CD14-positive monocyte (primary cell): ENCODE measurements around the gene IZUMO2. TPM values are rescaled to one million over a fixed set of nuclear protein-coding genes. Genes with fewer than 3 reads are reported as not detected.
A peak's percentile ranks its signal among the peaks of the same experiment; 100 is the strongest.

Experiments
- DNase-seq, 3 donors: peaks; one replicate each; pipeline ENCODE4 v3.0.0-alpha.2; 2011 to 2022
- H2AFZ ChIP-seq: 2 replicates; pipeline ENCODE4 v1.6.0; 2012; ENCODE audit warnings: mild to moderate bottlenecking, low read depth, low read length, inconsistent platforms; ENCODE audit not compliant: insufficient read depth, poor library complexity, severe bottlenecking
- H3K27ac ChIP-seq, 2 donors: 1 replicate in 1 of 2; 2 replicates in 1 of 2; pipeline ENCODE4 v1.5.1; 2012 to 2013; ENCODE audit warnings: low read length in 2 of 2, control low read depth in 1 of 2, inconsistent platforms in 1 of 2, low read depth in 1 of 2, mild to moderate bottlenecking in 1 of 2
- H3K27me3 ChIP-seq, 2 donors: one replicate each; pipeline versions ENCODE4 v1.6.0 to v1.6.1; 2011 to 2013; ENCODE audit warnings: low read length in 2 of 2; ENCODE audit not compliant: control insufficient read depth in 2 of 2, insufficient read depth in 2 of 2
- H3K36me3 ChIP-seq, 2 donors: replicated peaks in 1 of 2; 1 replicate in 1 of 2; 2 replicates in 1 of 2; pipeline versions ENCODE4 v1.5.1 to v1.6.1; 2012 to 2013; ENCODE audit warnings: low read length in 2 of 2, control low read depth in 1 of 2, inconsistent platforms in 1 of 2, mild to moderate bottlenecking in 1 of 2; ENCODE audit not compliant: insufficient read depth in 2 of 2, control insufficient read depth in 1 of 2
- H3K4me1 ChIP-seq, 2 donors: 1 replicate in 1 of 2; 2 replicates in 1 of 2; pipeline versions ENCODE4 v1.5.1 to v1.6.1; 2012 to 2013; ENCODE audit warnings: low read length in 2 of 2, control low read depth in 1 of 2, inconsistent platforms in 1 of 2, mild to moderate bottlenecking in 1 of 2, moderate library complexity in 1 of 2; ENCODE audit not compliant: insufficient read depth in 2 of 2, control insufficient read depth in 1 of 2
- H3K4me2 ChIP-seq: replicated peaks from 2 replicates; pipeline ENCODE3; 2012; ENCODE audit warnings: low read length, moderate library complexity, mild to moderate bottlenecking; ENCODE audit not compliant: poor library complexity, severe bottlenecking; ENCODE audit errors: extremely low read depth
- H3K4me3 ChIP-seq, 3 experiments: fragments of 200-600 bp in 1 of 3; sonication (generic) in 1 of 3; replicated peaks in 1 of 3; 1 replicate in 2 of 3; 2 replicates in 1 of 3; pipeline ENCODE4 v1.5.1; 2011 to 2013; ENCODE audit warnings: low read length in 3 of 3, mild to moderate bottlenecking in 3 of 3, control low read depth in 2 of 3, low read depth in 2 of 3, inconsistent platforms in 1 of 3, moderate library complexity in 1 of 3
- H3K79me2 ChIP-seq: 2 replicates; pipeline ENCODE4 v1.6.0; 2012; ENCODE audit warnings: mild to moderate bottlenecking, control low read depth, inconsistent platforms, low read length, moderate library complexity; ENCODE audit not compliant: insufficient read depth
- H3K9ac ChIP-seq: 2 replicates; pipeline ENCODE4 v1.6.0; 2017; ENCODE audit warnings: low read length, mild to moderate bottlenecking; ENCODE audit not compliant: insufficient read depth, poor library complexity, severe bottlenecking
- H3K9me3 ChIP-seq, 2 donors: replicated peaks in 1 of 2; 1 replicate in 1 of 2; 2 replicates in 1 of 2; pipeline versions ENCODE4 v1.5.1 to v1.6.1; 2012 to 2013; ENCODE audit warnings: low read length in 2 of 2, control low read depth in 1 of 2; ENCODE audit not compliant: control insufficient read depth in 1 of 2, insufficient read depth in 1 of 2
- H4K20me1 ChIP-seq: 2 replicates; pipeline ENCODE4 v1.6.0; 2012; ENCODE audit warnings: mild to moderate bottlenecking, low read length, control low read depth, moderate library complexity; ENCODE audit not compliant: insufficient read depth
- H3K27ac Mint-ChIP-seq, 7 donors: one replicate each; pipeline ENCODE4 v1.8.0; 2020; ENCODE audit warnings: mild to moderate bottlenecking in 7 of 7, mixed read lengths in 7 of 7, moderate library complexity in 6 of 7, inconsistent platforms in 2 of 7
- H3K27me3 Mint-ChIP-seq, 3 donors: one replicate each; pipeline ENCODE4 v1.8.0; 2021 to 2022; ENCODE audit warnings: low read depth in 3 of 3, mild to moderate bottlenecking in 3 of 3, mixed read lengths in 3 of 3, moderate library complexity in 3 of 3, inconsistent platforms in 1 of 3
- H3K36me3 Mint-ChIP-seq, 2 donors: one replicate each; pipeline ENCODE4 v1.8.0; 2020; ENCODE audit warnings: mixed read lengths in 2 of 2, inconsistent platforms in 1 of 2, mild to moderate bottlenecking in 1 of 2
- H3K4me1 Mint-ChIP-seq: one replicate; pipeline ENCODE4 v1.8.0; 2020; ENCODE audit warnings: mild to moderate bottlenecking, mixed read lengths
- H3K4me3 Mint-ChIP-seq, 2 donors: one replicate each; pipeline ENCODE4 v1.8.0; 2020; ENCODE audit warnings: mild to moderate bottlenecking in 2 of 2, mixed read lengths in 2 of 2, moderate library complexity in 1 of 2
- H3K9me3 Mint-ChIP-seq, 7 donors: one replicate each; pipeline ENCODE4 v1.8.0; 2020 to 2022; ENCODE audit warnings: mixed read lengths in 7 of 7, mild to moderate bottlenecking in 6 of 7, moderate library complexity in 6 of 7, inconsistent platforms in 2 of 7
- CTCF ChIP-seq: fragments of 200-600 bp; IDR thresholded peaks from one replicate; pipeline ENCODE4 v1.8.0; 2022; ENCODE audit warnings: antibody characterized with exemption, mild to moderate bottlenecking
- WGBS: methylation state at CpG from one replicate; pipeline ENCODE4 v1.1.5; 2013; ENCODE audit warnings: missing lambda C conversion rate; ENCODE audit not compliant: insufficient coverage; 5-methylcytosine and 5-hydroxymethylcytosine counted together
- intact Hi-C, 2 donors: fragments of 100-400 bp; cut with micrococcal nuclease; formaldehyde crosslinking; loops; one replicate each; pipeline versions ENCODE4 v1.15.0 to v1.15.1; 2023
- polyA plus RNA-seq, 3 donors: library from polyadenylated mRNA; depleted of rRNA in 1 of 3; unstranded in 2 of 3; stranded (reverse) in 1 of 3; fragments of 300-500 nt in 2 of 3; fragments of >200 nt in 1 of 3; fragmentation: Illumina TruSeq in 2 of 3; gene quantifications; 1 replicate in 2 of 3; 2 replicates in 1 of 3; pipeline ENCODE4 v1.2.3, GENCODE V29; 2012 to 2021

Gene IZUMO2
- polyA plus RNA-seq, 3 donors: not detected

GRCh38 chr19:50175924-50176323, 12.8 kb upstream of the IZUMO2 start:
- Mint-ChIP-seq H3K4me1 (no peaks in the 10 kb centered on the region), H3K27me3 (peaks cover 2 to 3% (median 3%) of the 10 kb centered on the region in 3 donors), H3K9me3 (peaks cover 0 to 20% (median 10%) of the 10 kb centered on the region in 7 donors), H3K36me3 (no peaks in the 10 kb centered on the region), H3K27ac (peak overlapping the region in 1 of 7 donors; percentile 57), H3K4me3 (no peak overlapping the region)
- no peak overlapping the region for H3K9ac ChIP-seq
- peaks cover 0 to 6% of the 10 kb centered on the region in 2 donors for H3K9me3 ChIP-seq
- H4K20me1 ChIP-seq: no peaks in the 10 kb centered on the region
- H3K27me3 ChIP-seq: no peaks in the 10 kb centered on the region
- no peaks in the 10 kb centered on the region for H3K4me1 ChIP-seq
- intact Hi-C loops: no loop called here
- H3K4me3 ChIP-seq: no peak overlapping the region
- H3K27ac ChIP-seq: no peak overlapping the region
- WGBS: 90% methylated on average over 8 of the region's 10 CpGs
- no peaks in the 10 kb centered on the region for H3K79me2 ChIP-seq
- no peak for DNase-seq
- no peak for TF ChIP-seq CTCF
- no peaks in the 10 kb centered on the region for H3K36me3 ChIP-seq
- H3K4me2 ChIP-seq: no peak overlapping the region
- H2AFZ ChIP-seq: no peak overlapping the region

GRCh38 chr19:50174100-50174793, 11.2 kb upstream of the IZUMO2 start:
- Histone ChIP-seq H3K9ac (no peak overlapping the region), H2AFZ (no peak overlapping the region), H3K36me3 (no peaks in the 10 kb centered on the region), H3K79me2 (no peaks in the 10 kb centered on the region), H3K4me1 (no peaks in the 10 kb centered on the region), H3K27ac (no peak overlapping the region), H3K4me2 (no peak overlapping the region), H3K9me3 (no peaks in the 10 kb centered on the region), H3K27me3 (no peaks in the 10 kb centered on the region), H3K4me3 (no peak overlapping the region), H4K20me1 (no peaks in the 10 kb centered on the region)
- Mint-ChIP-seq H3K4me1 (no peaks in the 10 kb centered on the region), H3K4me3 (no peak overlapping the region), H3K36me3 (no peaks in the 10 kb centered on the region), H3K27ac (no peak overlapping the region), H3K27me3 (peaks cover 2 to 3% (median 3%) of the 10 kb centered on the region in 3 donors), H3K9me3 (peaks cover 0 to 11% (median 5%) of the 10 kb centered on the region in 7 donors)
- intact Hi-C loops: no loop called here
- no peak for TF ChIP-seq CTCF
- no peak for DNase-seq
- 53% methylated on average over 2 of the region's 5 CpGs for WGBS
